K562 (cell line): Measurements from ENCODE around the gene LPIN2. TPM values are rescaled to one million over a fixed set of nuclear protein-coding genes. Genes with fewer than 3 reads are reported as not detected.

Experiments used
- BCLAF1 ChIP-seq, 2 experiments: fragments of 450-650 bp in 1 of 2; IDR thresholded peaks; 2 replicates each; pipeline ENCODE4 v1.6.1; 2011 to 2017; ENCODE audit warnings: low read depth in 2 of 2, antibody characterized with exemption in 1 of 2, borderline replicate concordance in 1 of 2, low read length in 1 of 2, mild to moderate bottlenecking in 1 of 2, mixed read lengths in 1 of 2; ENCODE audit not compliant: control insufficient read depth in 1 of 2
- CCNT2 ChIP-seq: IDR thresholded peaks from 2 replicates; pipeline ENCODE4 v1.6.1; 2011; ENCODE audit warnings: borderline replicate concordance, low read depth, mild to moderate bottlenecking, moderate library complexity, mixed read lengths, low read length; ENCODE audit not compliant: insufficient read length; ENCODE audit errors: extremely low read depth
- DEAF1 ChIP-seq: fragments of 450-650 bp; formaldehyde crosslinking; IDR thresholded peaks from 2 replicates; pipeline ENCODE4 v1.4.0; 2020; ENCODE audit warnings: mild to moderate bottlenecking, moderate library complexity
- E2F6 ChIP-seq, 2 experiments: IDR thresholded peaks; 2 replicates each; pipeline ENCODE4 v1.6.1; 2011; ENCODE audit warnings: borderline replicate concordance in 1 of 2, control low read depth in 1 of 2, low read depth in 1 of 2, low read length in 1 of 2, mild to moderate bottlenecking in 1 of 2, mixed read lengths in 1 of 2, moderate library complexity in 1 of 2; ENCODE audit not compliant: insufficient read depth in 1 of 2, insufficient read length in 1 of 2, poor library complexity in 1 of 2, severe bottlenecking in 1 of 2; ENCODE audit errors: extremely low read depth in 1 of 2
- FOXJ3 ChIP-seq: sonication (generic); formaldehyde crosslinking; IDR thresholded peaks from 2 replicates; pipeline ENCODE4 v1.4.0; 2020; ENCODE audit warnings: mild to moderate bottlenecking, missing genetic modification reagents
- GTF2E2 ChIP-seq: fragments of 200-800 bp; sonication (Bioruptor generic); IDR thresholded peaks from 2 replicates; pipeline ENCODE4 v1.6.1; 2016; ENCODE audit warnings: missing genetic modification characterization, missing compliant biosample characterization
- HNRNPUL1 ChIP-seq: fragments of 200-400 bp; formaldehyde crosslinking; IDR thresholded peaks from 2 replicates; pipeline ENCODE4 v1.6.1; 2017; ENCODE audit warnings: low read length
- ILK ChIP-seq: fragments of 450-650 bp; IDR thresholded peaks from 2 replicates; pipeline ENCODE4 v1.6.1; 2016; ENCODE audit warnings: missing genetic modification characterization, low read depth, mild to moderate bottlenecking, missing compliant biosample characterization, moderate library complexity, borderline replicate concordance
- LARP7 ChIP-seq: fragments of 450-650 bp; IDR thresholded peaks from 2 replicates; pipeline ENCODE4 v1.6.1; 2016
- PRPF4 ChIP-seq: fragments of 200-400 bp; formaldehyde crosslinking; IDR thresholded peaks from one replicate; pipeline ENCODE4 v1.6.1; 2017; ENCODE audit warnings: low read length, low read depth, mild to moderate bottlenecking; ENCODE audit not compliant: insufficient read depth, poor library complexity, severe bottlenecking
- RBM14 ChIP-seq: fragments of 200-400 bp; formaldehyde crosslinking; IDR thresholded peaks from 2 replicates; pipeline ENCODE4 v1.6.1; 2018; ENCODE audit warnings: low read depth, mild to moderate bottlenecking, low read length, moderate library complexity, borderline replicate concordance; ENCODE audit not compliant: insufficient read depth
- STAG1 ChIP-seq: sonication (generic); formaldehyde crosslinking; IDR thresholded peaks from 2 replicates; pipeline ENCODE4 v1.5.0; 2020; ENCODE audit warnings: missing genetic modification reagents, borderline replicate concordance
- STAT5A ChIP-seq: IDR thresholded peaks from 2 replicates; pipeline ENCODE4 v1.6.1; 2012; ENCODE audit warnings: low read length, inconsistent platforms, borderline replicate concordance
- TCF3 ChIP-seq: sonication (generic); formaldehyde crosslinking; IDR thresholded peaks from 2 replicates; pipeline ENCODE4 v1.4.0; 2020; ENCODE audit warnings: mild to moderate bottlenecking, missing genetic modification reagents
- TEAD4 ChIP-seq, 2 experiments: sonication (generic) in 1 of 2; formaldehyde crosslinking in 1 of 2; IDR thresholded peaks; 2 replicates each; pipeline versions ENCODE4 v1.6.1 to v1.8.0; 2012 to 2022; ENCODE audit warnings: borderline replicate concordance in 1 of 2, inconsistent platforms in 1 of 2, low read length in 1 of 2, mild to moderate bottlenecking in 1 of 2, missing genetic modification reagents in 1 of 2
- ZBED1 ChIP-seq: IDR thresholded peaks from 2 replicates; pipeline ENCODE4 v1.6.1; 2014
- ZBTB12 ChIP-seq: fragments of 250-450 bp; sonication (Bioruptor Pico); IDR thresholded peaks from 2 replicates; pipeline ENCODE4 v1.4.0; 2020
- ZNF76 ChIP-seq: fragments of 250-450 bp; sonication (Bioruptor Pico); IDR thresholded peaks from 2 replicates; pipeline ENCODE4 v1.4.0; 2020; ENCODE audit warnings: mild to moderate bottlenecking, moderate library complexity, borderline replicate concordance
- polyA plus RNA-seq, 8 experiments: library from polyadenylated mRNA; depleted of rRNA in 4 of 8; stranded (reverse) in 5 of 8; unstranded in 3 of 8; fragments of >200 nt; fragmentation: Nextera tagmentation in 2 of 8; fragmentation: Illumina TruSeq in 1 of 8; extraction: Ambion mirVana in 2 of 8; extraction: Trizol in 1 of 8; gene quantifications; 2 replicates each; pipeline versions ENCODE4 v1.2.1 to v1.2.3, GENCODE V29; 2011 to 2014; ENCODE audit warnings: inconsistent platforms in 1 of 8, missing spikeins in 1 of 8
- total RNA-seq, 7 experiments: library from RNA; depleted of rRNA in 6 of 7; stranded (reverse); fragments of >200 nt in 6 of 7; fragmentation: Illumina TruSeq in 2 of 7; extraction: Trizol in 2 of 7; gene quantifications; 2 replicates each; pipeline versions ENCODE4 v1.2.1 to v1.2.3, GENCODE V29; 2011 to 2021; ENCODE audit warnings: low replicate concordance in 1 of 7

The LPIN2 gene
- total and polyA plus RNA-seq, 9 of the 15 experiments (the other 6 are each of a cell fraction or from before 2014, with no cell fraction given), result 5.2 to 34.8 (median 24.6) TPM

GRCh38 chr18:3013024-3013804 lies at the start of gene LPIN2 (continued):
- TF ChIP-seq BCLAF1 (IDR thresholded peaks at IDR 0.05; ENCODE audit: borderline replicate concordance in 1 of 2, control insufficient read depth in 1 of 2, low read depth in 2 of 2, low read length in 1 of 2) (no peak), RBM14 (no peak), TEAD4 (IDR thresholded peaks at IDR 0.05; ENCODE audit: low read length) (no peak), TEAD4 (CRISPR knock-in tag; IDR thresholded peaks at IDR 0.05; ENCODE audit: borderline replicate concordance) (no peak), ZBTB12 (CRISPR knock-in tag) (no peak), ZNF76 (no peak), GTF2E2 (tag) (peak; percentile 76), STAT5A (no peak), DEAF1 (CRISPR knock-in tag) (no peak), LARP7 (no peak), PRPF4 (no peak), STAG1 (CRISPR knock-in tag) (no peak), CCNT2 (peak; percentile 97), E2F6 (IDR thresholded peaks at IDR 0.05; ENCODE audit: borderline replicate concordance in 1 of 2, extremely low read depth in 1 of 2, insufficient read depth in 1 of 2, insufficient read length in 1 of 2, low read depth in 1 of 2, low read length in 1 of 2, poor library complexity in 1 of 2, severe bottlenecking in 1 of 2) (peak in 1 of 2 experiments; percentile 81), HNRNPUL1 (no peak), ILK (tag) (no peak), FOXJ3 (CRISPR knock-in tag) (no peak), ZBED1 (no peak), TCF3 (CRISPR knock-in tag) (no peak)
